ENCODE data around the gene MRPS30.
A peak's percentile ranks its signal among the peaks of the same experiment; 100 is the strongest.
"Not testable (repeated sequence)": the region's sequence is repeated elsewhere in the genome, so short reads cannot be mapped to it uniquely, and the experiment has no call there.

Gene MRPS30

GRCh38 chr5:44808435-44809214, at the start of gene MRPS30:
TSS of gene MRPS30 (plus strand) at chr5:44808947. CDS start at chr5:44808963, 16 bp downstream.
- DNase-seq (ENCODE audit: low spot score), result peak; percentile 99

DNA sequence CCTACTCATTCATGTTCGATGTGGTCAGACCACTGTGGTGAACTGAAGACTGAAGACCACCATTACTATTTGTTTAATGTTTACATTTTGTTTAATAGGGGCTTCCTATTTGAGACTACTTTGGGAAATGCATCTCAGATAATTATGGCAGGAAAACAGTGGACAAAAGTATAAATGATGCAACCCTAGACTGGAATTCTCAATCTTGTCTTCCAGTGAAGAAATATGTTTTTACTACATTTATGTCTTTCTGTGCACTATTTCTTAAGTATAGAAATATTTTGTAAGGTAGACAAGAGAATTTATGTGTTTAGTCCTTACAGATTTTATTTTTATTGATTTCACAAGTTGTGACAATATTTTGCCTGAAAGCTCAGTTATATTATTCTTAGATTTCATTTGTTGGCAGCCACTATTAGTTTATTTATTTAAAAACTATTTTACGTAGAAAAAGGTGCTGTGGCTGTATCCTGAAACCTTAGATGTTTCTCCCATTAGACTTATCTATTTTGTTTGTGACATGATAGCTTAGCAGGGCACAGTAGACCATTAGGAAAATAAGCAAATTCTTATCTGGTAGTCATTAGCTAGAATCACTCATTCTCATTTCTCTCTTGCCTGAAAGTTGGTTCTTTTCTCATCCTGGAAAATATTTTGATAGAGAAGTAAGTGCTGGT, 39.4 kb upstream of the MRPS30 start:
- no peak for DNase-seq (ENCODE audit: low spot score)

DNA sequence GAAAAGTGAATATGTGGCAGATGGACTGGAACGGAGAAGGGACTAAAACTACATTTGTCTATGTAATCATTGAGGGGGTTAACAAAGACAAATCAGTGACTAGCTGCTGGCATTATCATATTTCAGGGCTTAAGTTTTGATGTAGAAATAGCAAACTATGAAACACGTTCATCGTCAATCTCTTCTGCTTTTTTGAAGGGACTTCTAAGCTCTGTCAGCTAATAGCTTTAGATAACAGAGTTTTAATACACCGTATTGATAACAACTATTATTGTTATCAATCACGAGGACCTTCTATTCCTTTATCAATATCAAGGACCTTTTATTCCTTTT, 38.9 kb upstream of the MRPS30 start:
- no peak for DNase-seq (ENCODE audit: low spot score)

DNA sequence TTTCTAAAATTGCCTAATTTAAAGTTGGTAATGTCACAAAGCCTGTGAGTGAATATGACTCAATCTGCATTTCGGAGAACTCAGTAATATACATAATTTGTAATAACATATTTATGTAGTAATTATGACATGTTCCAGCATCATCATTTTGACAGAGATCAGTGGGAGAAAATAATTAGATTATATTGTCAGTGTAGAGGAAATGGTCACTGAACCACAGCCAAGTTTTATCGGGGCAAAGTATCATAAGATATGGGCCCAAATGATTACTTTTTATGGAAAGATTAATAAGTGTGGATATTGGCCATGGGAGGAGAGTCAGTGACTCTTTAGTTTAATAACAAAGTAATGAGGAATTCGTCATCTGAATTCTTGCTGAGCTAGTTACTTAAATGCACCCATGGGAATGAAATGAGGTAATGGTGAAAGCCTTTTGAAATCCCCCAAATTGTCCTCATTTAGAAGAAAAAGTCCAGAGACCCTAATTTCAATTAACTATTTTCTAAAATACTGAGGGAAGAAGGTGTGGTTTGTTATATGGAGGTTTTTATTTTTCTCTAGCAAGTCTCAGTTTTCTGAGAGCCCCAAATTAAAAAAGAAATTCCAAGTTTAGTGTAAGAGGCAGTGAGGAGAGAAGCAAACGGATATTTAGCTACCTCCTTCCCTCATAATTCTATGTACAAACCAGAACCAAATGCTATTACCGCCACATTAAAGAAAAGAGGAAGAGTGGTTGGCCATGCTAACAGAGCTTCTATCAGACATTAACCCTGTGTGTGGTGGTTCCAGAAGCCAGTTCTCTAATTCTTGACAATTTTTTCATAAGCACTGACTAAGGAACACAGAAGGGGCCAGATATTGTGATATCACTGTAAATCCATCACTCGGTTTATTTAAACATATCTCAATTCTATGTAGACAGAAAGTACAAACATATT, 37.7 kb upstream of the MRPS30 start:
- DNase-seq (ENCODE audit: low spot score), result no peak

- DNase-seq (ENCODE audit: low spot score), result not testable (repeated sequence)
Measured at GRCh38 chr5:44772397-44772796, 36.4 kb upstream of the MRPS30 start.

- peak; percentile 59 for DNase-seq (ENCODE audit: low spot score)
Measured at GRCh38 chr5:44774279-44774880, 34.4 kb upstream of the MRPS30 start.

DNA sequence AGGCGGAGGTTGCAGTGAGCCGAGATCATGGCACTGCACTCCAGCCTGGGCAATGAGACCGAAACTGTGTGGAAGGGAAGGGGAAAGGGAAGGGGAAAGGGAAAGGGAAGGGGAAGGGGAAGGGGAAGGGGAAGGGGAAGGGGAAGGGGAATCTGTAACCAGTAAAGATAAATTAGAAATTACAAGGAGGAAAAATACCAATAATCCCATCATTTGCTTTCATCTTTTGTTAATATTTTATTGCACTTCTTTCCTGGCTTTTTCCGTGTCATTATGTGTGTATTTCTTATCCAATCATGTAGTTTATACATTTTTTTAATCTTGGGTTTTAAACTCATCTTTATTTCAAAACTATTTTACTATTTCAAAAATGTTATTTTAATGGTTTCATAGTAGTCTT, 29.6 kb upstream of the MRPS30 start:
- DNase-seq (ENCODE audit: low spot score), result no peak

DNA sequence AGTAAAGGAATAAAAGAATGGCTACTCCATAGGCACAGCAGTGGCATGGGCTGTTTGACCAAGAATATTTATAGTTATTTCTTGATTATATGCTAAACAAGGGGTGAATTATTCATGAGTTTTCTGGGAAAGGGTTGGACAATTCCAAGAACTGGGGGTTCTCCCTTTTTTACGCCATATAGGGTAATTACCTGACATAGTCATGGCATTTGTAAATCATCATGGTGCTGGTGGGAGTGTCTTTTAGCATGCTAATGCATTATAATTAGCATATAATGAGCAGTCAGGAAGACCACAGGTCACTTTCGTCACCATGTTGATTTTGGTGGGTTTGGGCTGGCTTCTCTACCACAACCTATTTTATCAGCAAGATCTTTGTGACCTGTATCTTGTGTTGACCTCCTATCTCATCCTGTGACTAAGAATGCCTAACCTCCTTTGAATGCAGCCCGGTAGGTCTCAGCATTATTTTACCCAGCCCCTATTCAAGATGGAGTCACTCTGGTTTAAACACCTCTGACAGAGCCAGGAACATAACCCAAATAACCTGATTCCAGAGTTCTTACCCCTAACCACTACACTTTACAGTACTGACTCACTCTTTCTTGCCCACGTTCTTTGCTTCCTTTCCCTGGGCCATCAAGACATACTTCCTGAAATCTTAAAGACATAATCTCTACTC, 25.0 kb upstream of the MRPS30 start:
- DNase-seq (ENCODE audit: low spot score), result no peak

GRCh38 chr5:44787731-44788130, 21.0 kb upstream of the MRPS30 start:
- no peak for DNase-seq (ENCODE audit: low spot score)

- DNase-seq (ENCODE audit: low spot score), result peak; percentile 12
Measured at GRCh38 chr5:44789372-44789995, 19.3 kb upstream of the MRPS30 start.

DNA sequence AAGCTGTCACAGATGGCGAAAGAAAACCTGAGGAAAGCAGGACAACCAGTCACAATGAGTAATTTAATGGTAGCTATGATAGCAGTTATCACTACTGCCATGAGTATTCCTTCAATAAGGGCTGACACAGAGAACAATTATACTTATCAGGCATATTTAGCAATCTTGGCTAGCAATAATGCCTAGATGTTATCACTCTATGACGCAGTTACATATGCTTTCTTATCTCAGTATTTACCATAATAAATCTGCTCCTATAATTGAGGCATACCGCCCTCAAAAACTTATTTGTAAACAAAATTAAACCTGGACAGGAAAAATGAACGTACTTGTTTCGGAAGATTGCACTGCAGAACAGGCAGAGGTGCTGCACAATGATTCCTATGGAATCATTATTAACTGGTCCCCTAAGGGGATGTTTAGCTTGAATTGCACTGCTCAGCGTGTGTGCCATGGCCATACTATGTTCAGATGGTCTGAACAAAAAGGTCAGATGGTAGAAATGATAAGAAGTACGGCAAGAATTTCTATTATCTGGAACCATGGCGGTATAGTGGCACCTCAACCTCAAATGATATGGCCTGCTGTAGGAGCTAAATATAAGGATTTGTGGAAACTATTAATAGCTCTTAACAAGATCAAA, 16.6 kb upstream of the MRPS30 start:
- not testable (repeated sequence) for DNase-seq (ENCODE audit: low spot score)

DNA sequence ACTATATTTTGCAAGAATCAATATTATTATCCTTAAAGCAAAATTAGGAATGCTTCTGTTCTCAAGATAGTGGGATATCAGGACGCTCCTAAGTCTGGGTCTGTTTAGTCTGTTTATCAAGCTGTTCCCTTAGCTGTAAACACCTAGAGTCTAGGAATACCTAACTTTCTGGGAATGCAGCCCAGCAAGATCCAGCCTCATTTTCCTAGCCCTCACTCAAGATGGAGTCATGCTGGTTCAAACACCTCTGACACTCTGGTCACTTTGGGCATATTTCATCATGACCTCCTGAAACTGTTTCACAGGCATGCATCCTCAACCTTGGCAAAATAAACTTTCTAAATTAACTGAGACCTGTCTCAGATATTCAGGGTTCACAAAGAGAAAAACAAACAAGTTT, 14.4 kb upstream of the MRPS30 start:
- DNase-seq (ENCODE audit: low spot score), result no peak

- DNase-seq (ENCODE audit: low spot score), result no peak
Measured at GRCh38 chr5:44795496-44795895, 13.3 kb upstream of the MRPS30 start.

DNA sequence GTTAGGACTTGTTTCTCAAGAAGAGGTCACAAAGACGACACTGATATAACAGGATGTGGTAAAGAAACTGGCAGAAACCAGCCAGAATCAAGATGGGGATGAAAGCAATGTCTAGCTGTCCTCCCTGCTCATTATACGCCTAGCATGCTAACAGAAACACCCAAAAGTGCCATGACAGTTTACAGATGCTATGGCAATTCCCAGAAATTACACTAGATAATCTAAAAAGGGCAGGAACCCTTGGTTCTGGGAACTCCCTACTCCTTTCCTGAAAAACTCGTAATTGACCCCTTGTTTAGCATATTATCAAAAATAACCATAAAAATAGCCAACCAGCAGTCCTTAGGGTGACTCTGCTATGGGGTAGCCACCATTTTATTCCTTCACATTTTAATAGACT, 10.9 kb upstream of the MRPS30 start:
- no peak for DNase-seq (ENCODE audit: low spot score)

DNA sequence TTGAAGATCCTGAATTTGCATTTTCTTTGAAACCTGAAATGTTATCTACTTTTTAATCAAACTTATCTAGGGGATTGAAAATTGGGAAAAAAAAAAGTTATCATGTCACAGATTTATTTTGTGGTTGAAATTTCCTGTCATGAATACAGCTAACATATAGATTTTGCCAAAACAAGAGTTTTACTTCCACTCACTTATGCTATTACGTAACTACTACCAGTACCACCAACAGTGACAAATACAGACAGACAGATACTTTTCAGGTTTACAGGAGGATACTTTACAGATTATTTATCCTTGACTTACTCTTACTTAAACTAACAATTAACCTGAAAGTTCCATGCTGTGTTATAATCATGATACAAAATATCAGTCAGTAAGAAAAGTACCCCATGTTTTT, 6.8 kb upstream of the MRPS30 start:
- DNase-seq (ENCODE audit: low spot score), result no peak

- DNase-seq (ENCODE audit: low spot score), result no peak
Measured at GRCh38 chr5:44806608-44807007, 2.1 kb upstream of the MRPS30 start.

GRCh38 chr5:44807269-44807668, 1.5 kb upstream of the MRPS30 start:
- no peak for DNase-seq (ENCODE audit: low spot score)

- peak; percentile 53 for DNase-seq (ENCODE audit: low spot score)
Measured at GRCh38 chr5:44809215-44809955, 638 bp downstream of the MRPS30 start.

DNA sequence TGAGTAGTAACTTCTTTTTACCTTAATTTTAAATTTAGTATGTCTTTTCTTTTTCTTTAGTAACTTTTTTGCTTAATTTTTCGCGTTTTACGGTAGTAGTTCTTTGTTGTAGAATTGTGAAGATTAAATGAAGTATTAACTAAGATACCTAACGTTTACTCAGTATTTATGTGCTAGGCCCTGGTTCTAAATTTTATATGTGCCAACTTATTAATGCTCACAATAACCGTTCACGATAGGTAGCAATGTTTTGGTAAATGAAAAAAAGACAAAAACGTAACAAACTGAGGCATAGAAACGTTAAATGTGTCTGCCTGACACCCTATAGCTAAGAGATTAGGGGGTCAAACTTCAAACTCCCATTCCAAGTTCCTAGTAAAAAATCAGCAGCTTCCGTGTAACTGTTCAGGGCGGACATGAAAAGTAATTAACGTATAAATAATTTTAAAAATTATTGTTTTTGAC, 1.2 kb downstream of the MRPS30 start:
- DNase-seq (ENCODE audit: low spot score), result no peak

- no peak for DNase-seq (ENCODE audit: low spot score)
Measured at GRCh38 chr5:44814761-44815160, 6.0 kb downstream of the MRPS30 start.
